Ecto neural progenitor cell (in vitro differentiated cells): ENCODE data around the gene GPRC6A.

Source experiments
- DNase-seq: peaks from one replicate; pipeline ENCODE4 v3.0.0-alpha.2; 2018; ENCODE audit warnings: low spot score

The GPRC6A gene

DNA sequence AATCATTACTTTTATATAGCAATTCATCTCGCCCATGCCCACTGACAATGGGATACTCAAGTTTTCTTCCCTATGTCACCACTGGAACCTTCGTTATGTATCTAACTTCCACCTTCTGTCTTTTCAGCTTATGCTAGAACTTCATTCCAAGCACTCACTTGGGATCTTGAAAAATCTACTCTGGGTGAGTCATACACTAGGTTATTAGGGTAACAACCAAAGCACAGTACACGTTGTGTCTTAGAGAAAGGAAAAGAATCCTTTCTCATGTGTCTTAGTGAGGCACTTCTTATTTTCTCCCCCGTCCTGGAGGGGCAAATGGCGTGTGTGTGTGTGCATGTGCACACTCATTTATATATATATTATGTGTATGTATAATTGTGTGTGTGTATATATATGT, 45.0 kb downstream of the GPRC6A start:
- no peak for DNase-seq

DNA sequence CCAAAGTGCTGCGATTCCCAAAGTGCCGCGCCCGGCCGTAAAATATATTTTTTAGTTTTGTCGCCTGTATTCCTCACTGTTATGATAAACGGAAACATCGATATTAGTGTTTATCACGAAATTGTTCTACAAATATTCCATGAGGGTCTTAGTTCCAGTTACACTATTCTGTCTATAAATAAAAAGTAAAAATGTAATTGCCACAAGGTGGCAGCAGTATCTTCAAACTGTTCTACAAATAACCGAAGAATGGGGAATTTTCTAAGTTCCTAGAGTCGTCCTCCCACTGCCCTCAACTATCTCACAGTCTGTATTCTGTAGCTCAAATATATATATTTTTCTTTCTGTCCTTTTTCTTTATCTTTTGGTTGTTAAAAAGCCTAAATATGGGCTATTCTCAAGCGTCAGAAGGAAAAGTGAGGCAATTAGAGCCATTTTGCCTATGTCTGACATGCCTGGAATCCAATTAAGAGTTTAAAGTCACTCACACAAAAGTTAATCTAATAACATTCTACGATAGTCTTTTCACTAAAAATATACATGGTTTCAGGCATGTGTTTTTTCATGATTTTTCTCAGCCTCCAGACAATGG, 49.2 kb downstream of the GPRC6A start:
- DNase-seq, result no peak

DNA sequence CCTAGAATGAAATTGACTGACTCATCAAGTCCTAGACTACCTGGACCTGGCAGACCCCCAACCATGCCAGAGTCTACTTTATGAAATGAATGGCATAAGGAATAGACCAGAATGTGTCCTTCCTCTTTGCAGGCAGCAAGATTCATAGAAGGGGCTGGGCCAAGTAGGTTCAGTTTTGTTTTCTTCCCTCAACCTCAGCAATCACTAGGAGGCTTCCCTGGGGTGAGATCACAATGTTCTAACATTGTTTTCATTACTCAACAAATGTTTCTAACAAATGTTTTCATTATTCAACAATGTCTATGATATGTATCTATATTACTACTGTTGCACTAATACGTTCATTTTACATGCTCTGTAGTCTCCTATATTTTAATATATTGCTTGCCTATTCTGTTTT, 55.0 kb downstream of the GPRC6A start:
- DNase-seq, result no peak

DNA sequence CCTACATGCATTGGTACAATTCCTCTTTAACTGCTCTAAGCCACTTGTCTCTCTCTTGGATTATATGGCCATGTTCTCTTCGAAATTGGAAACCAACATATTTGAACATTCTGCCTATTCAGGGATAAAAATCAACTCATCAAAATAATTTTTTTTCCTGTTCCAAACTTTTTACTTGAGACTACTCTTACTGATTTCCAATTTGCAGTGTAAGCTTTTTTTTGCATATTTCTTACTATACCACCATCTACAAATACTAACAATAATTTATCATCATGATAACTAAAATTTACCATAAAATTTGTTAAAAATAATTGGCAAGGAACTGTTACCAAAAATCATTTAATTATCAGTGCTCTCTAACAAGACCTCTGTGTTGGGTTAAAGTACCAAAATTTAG, 56.4 kb downstream of the GPRC6A start:
- DNase-seq, result no peak

DNA sequence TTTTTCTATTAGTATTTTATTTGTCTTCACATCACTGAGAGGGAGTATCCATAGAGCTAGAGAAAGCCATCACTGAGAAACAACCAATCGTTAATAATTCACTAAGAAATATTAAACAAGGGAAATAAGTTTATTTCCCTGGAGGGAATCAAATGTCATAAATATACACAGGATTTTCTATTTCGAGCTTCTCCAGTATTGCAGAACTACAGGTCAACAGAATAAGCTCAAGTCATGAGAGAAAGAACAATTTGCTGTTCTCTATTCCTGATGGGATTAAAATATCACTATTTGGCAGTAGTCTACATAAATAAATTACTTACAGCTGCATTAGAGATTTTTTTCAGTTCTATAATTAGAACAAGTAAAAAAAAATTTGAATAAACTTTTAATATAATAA, 61.2 kb downstream of the GPRC6A start:
- DNase-seq, result no peak

DNA sequence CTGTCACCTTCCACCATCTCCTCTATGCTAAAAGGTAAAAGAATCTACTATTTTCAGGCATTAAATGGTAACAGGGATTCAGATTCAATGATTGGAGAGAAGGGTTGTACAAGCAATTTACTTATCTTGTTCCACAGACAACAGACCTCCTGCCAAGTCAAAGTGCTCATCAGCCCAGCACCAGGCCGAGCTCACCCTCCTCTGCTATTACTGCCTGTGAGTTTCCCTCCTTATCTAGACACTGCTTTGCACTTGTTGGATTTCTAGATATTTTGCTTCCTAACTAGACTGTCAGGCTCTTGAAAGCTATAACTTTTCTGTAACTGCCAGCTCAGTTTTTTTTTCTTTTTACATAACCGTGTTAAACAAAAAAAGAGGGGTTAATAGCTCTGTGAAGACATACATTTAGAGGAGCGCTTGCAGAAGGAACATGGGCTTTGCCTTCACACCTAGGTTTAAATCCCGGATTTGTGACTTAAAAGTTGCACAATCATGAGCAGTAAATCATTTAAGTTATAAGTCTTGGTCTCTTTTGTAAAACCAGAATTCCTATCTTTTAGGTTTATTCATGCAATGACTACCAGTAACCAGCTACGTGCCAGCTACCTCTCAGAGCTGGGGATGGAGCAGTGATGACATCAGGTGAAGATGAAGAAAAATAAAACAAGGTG, 62.2 kb downstream of the GPRC6A start:
- no peak for DNase-seq

DNA sequence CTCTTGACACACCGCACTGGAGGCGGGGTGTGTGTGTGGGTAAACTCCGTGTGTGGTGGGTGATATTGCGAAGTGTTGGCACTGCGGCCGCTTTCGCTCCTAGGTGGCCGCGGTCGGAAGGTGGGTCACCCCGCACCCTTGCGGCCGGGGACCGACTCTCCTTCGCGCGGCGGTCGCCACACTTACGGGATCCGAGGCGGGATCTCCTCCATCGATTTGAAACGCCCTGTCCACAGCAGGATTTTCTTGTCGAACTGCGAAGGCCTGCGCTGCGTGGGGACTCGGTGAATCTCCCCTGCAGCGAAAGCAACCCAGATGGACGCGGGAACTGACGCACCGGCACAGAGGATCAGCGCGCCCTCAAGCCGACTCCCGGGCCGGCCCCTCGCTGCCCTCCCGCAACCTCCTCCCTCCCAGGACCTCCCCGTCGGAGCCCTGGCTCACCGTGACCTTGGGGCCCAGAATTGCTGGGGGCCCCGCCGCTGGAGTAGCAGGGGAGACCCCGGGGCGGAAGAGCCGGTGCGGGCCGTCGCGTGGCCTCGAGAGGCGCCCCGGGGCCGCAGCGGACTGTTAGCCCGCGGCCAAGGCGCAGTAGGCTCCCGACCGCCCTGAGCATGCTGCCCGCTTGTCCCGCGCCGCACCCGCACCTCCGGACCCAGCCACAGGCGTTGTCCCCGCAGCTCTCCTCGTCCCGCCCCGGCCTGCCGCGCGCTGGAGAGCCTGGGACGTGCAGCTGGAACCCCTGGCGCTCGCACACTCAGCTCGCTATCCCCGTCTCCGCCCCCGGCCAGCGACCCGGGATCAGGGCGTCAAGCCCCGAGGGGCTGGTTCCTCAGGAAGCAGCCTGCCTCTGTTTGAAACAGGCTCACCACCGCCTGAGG, 63.7 kb downstream of the GPRC6A start, which contains the start of gene FAM162B:
Gene FAM162B (minus strand): TSS at position 759 of the 881 bp plus-strand sequence. CDS start 143 bp downstream, at position 616.
- DNase-seq, result peak; percentile 76

DNA sequence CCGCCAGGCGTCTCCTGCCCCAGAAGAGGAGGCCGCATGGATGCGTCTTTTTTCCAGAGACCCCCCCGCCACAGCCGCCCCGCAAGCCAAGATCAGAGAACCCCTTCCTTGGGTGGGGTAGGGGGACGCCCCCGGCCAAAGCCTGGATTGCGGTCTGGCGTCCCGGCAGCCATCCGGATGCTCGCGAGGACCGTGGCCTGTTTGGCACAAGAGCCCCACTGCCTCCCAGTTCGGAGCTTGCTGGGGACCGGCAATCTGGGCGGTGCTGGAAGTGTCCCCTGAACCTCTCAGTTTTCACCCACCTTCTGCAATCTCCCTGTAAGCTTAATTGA, 64.3 kb downstream of the GPRC6A start:
- DNase-seq, result no peak

DNA sequence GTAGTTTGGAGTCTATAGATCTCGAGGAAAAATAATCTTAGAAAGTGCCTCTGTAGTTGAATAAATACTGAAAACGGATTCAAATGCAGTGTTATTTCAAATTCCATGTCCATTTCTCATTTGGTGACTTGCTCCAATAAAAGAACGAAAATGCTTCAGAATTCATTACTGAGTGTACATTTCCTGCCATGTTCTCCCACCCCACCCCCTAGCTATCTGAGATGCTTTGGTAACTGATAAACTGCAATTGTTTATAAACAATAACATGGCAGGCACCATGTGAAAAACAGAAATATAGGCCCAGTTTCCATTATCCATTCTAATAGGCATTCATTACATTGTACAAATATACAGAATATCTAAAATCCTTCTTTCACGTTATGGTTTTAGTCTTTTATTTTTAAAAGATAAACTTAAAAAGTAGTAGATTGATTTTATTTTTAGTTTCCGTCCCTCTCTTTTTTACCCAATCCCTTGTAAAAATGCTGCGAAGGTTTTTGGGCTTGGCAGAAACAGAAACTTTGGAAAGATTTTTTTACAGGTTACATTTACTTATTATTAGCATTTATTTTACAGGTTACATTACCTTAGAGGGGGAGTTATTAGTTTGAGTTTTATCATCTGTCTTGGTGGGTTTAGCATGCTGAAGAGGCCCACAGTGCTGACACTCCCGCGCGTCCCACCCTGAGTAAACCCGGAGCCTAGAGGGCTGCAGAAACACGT, 64.8 kb downstream of the GPRC6A start:
- DNase-seq, result no peak

DNA sequence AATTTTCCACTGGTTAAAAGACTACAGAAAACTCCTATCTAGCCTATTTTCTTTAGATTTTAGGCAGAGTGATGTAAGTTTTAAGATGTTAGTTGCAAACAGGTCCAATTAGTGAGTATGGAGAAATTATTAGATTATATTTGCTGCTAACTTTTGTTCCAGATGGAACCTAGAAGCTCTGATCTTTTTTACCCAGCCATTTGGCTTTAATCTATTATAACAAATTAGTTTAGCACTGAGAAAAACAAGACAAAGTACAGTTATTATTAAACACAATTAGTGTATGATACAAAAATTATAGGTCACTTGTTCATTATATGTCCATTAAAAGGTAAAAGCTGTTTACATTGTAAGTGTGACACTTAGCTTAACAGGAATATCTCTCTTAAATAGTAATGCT, 65.8 kb downstream of the GPRC6A start:
- DNase-seq, result no peak

DNA sequence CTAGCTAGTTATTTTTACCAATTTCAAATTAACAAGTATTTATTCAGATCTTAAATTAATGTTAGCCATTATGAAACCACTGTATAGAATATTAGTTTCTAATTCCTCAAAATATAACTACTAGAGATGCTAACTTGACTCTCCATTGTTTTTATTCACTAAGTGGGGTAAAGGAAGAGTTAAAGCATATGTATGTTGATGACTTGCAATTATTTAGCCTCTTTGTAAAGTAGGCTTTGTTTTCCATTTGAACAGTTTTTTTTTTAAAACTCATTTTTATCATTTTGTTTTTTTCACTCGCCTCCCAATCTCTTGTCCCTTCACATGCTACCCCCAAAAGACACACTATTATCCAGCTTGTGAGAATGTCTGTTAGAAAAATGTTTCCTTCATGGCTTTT, 66.6 kb downstream of the GPRC6A start:
- DNase-seq, result no peak

DNA sequence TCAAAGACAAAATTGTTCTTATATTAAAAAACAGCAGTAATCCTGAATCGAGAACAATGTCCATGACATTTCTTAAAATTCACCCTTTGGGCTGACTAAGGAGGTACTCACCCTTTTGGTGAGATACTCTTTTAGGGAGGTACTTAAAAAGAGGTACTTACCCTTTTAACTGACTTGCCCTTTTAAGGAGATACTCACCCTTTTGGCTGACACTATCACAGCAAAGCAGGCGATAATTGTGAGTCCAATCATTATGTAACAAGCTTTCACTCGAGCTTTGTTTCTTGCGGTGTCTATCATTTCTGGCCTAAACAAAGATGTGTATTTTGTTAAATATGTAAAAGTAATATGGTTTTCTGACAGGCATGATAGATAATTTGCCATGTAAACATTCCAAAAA, 67.1 kb downstream of the GPRC6A start:
- DNase-seq, result no peak

DNA sequence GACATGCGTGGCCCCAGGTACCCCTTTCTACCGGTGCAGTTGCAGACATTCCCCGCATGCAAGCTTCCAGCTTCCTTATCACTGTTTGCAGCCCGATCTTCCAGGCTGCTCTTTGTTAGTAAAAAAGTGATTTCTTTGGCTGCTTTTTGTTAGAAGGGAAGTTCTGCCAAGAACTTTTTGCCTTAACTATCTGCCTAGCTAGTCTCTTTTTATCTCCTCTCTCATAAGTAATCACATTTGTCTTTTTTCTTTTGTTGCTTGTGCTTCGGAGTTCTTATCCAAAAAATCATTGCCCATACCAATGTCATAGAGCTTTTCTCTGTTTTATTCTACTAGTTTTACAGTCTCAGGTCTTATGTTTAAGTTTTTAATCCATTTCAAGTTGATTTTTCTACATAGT, 83.7 kb downstream of the GPRC6A start:
- no peak for DNase-seq
